OCI-LY3 (cell line): ENCODE results near the gene GSTO2.

ENCODE experiments used
- H2AFZ ChIP-seq: fragments of 200-600, 300-600 bp; shearing (Covaris generic); 2 replicates; pipeline ENCODE4 v1.6.0; 2014; ENCODE audit warnings: antibody characterized with exemption, low read depth, low read length
- H3K27ac ChIP-seq: fragments of 200-600, 300-600 bp; sonication (generic); 2 replicates; pipeline ENCODE4 v1.5.1; 2014; ENCODE audit warnings: mild to moderate bottlenecking, low read length, moderate library complexity, mixed read lengths
- H3K27me3 ChIP-seq: fragments of 200-600, 300-600 bp; sonication (generic); 2 replicates; pipeline ENCODE4 v1.6.1; 2014; ENCODE audit warnings: low read depth, low read length, mixed read lengths
- H3K36me3 ChIP-seq: fragments of 200-600, 300-600 bp; sonication (generic); replicated peaks from 2 replicates; pipeline ENCODE3; 2014; ENCODE audit warnings: low read depth, low read length, mixed read lengths
- H3K4me1 ChIP-seq: fragments of 300-600, 200-600 bp; sonication (generic); 2 replicates; pipeline ENCODE4 v1.6.1; 2014; ENCODE audit warnings: low read length, mixed read lengths
- H3K4me2 ChIP-seq: fragments of 200-600, 300-600 bp; sonication (generic); 2 replicates; pipeline ENCODE4 v1.6.1; 2014; ENCODE audit warnings: low read length, mixed read lengths
- H3K4me3 ChIP-seq: fragments of 300-600, 200-600 bp; sonication (generic); 2 replicates; pipeline ENCODE4 v1.5.1; 2014; ENCODE audit warnings: antibody characterized with exemption, mild to moderate bottlenecking, low read length, moderate library complexity
- H3K79me2 ChIP-seq: fragments of 300-600, 200-600 bp; shearing (Covaris generic); 2 replicates; pipeline ENCODE4 v1.6.1; 2014; ENCODE audit warnings: mild to moderate bottlenecking, low read length, mixed read lengths
- H3K9ac ChIP-seq: fragments of 300-600, 200-600 bp; shearing (Covaris generic); 2 replicates; pipeline ENCODE4 v1.6.0; 2014; ENCODE audit warnings: mild to moderate bottlenecking, low read length, moderate library complexity
- H3K9me3 ChIP-seq: fragments of 200-600, 300-600 bp; shearing (Covaris generic); 2 replicates; pipeline ENCODE4 v1.6.1; 2014; ENCODE audit warnings: low read length, mixed read lengths; ENCODE audit not compliant: insufficient read depth
- H4K20me1 ChIP-seq: fragments of 200-600, 300-600 bp; sonication (generic); 2 replicates; pipeline ENCODE4 v1.6.1; 2016; ENCODE audit warnings: low read length, mixed read lengths; ENCODE audit not compliant: insufficient read depth
- CTCF ChIP-seq: fragments of 200-600, 300-600 bp; sonication (generic); IDR thresholded peaks from 2 replicates; pipeline ENCODE4 v1.5.1; 2014; ENCODE audit warnings: antibody characterized with exemption, low read length, low read depth
- EZH2phosphoT487 ChIP-seq: fragments of 200-600 bp; shearing (Covaris generic); IDR thresholded peaks from 2 replicates; pipeline ENCODE4 v1.6.1; 2018; ENCODE audit warnings: antibody characterized with exemption, mixed run types, low read depth

Gene GSTO2

GRCh38 chr10:104274762-104275721 is 6.1 kb downstream of the GSTO2 start:
- H3K27ac ChIP-seq: no peak overlapping the region
- TF ChIP-seq EZH2phosphoT487: no peak
- peak; percentile 38 for TF ChIP-seq CTCF
- no peaks in the 10 kb centered on the region for H3K9me3 ChIP-seq
- no peaks in the 10 kb centered on the region for H3K79me2 ChIP-seq
- H3K4me3 ChIP-seq: peak overlapping the region; percentile 47
- H3K4me1 ChIP-seq: no peaks in the 10 kb centered on the region
- no peak overlapping the region for H3K9ac ChIP-seq
- H2AFZ ChIP-seq: 0 out of 2 replicates have a peak overlapping the region, but pooled peaks have one; percentile 57
- no peaks in the 10 kb centered on the region for H3K27me3 ChIP-seq
- peak overlapping the region; percentile 58 for H3K4me2 ChIP-seq
- H3K36me3 ChIP-seq: no peaks in the 10 kb centered on the region
- no peaks in the 10 kb centered on the region for H4K20me1 ChIP-seq

GRCh38 chr10:104276192-104276591 is 7.2 kb downstream of the GSTO2 start:
- no peaks in the 10 kb centered on the region for H3K27me3 ChIP-seq
- no peak overlapping the region for H2AFZ ChIP-seq
- H3K36me3 ChIP-seq: no peaks in the 10 kb centered on the region
- H3K9ac ChIP-seq: no peak overlapping the region
- no peak overlapping the region for H3K4me2 ChIP-seq
- no peaks in the 10 kb centered on the region for H4K20me1 ChIP-seq
- TF ChIP-seq EZH2phosphoT487: no peak
- TF ChIP-seq CTCF: no peak
- no peaks in the 10 kb centered on the region for H3K9me3 ChIP-seq
- H3K4me3 ChIP-seq: no peak overlapping the region
- no peaks in the 10 kb centered on the region for H3K4me1 ChIP-seq
- H3K27ac ChIP-seq: no peak overlapping the region
- H3K79me2 ChIP-seq: no peaks in the 10 kb centered on the region

- Histone ChIP-seq H4K20me1 (no peaks in the 10 kb centered on the region), H3K79me2 (no peaks in the 10 kb centered on the region), H3K4me2 (no peak overlapping the region), H3K9me3 (no peaks in the 10 kb centered on the region), H3K27me3 (no peaks in the 10 kb centered on the region), H2AFZ (no peak overlapping the region), H3K4me1 (no peaks in the 10 kb centered on the region), H3K36me3 (no peaks in the 10 kb centered on the region), H3K27ac (no peak overlapping the region), H3K9ac (no peak overlapping the region), H3K4me3 (no peak overlapping the region)
- TF ChIP-seq EZH2phosphoT487 (no peak), CTCF (no peak)
Measured at GRCh38 chr10:104277785-104278184, 8.8 kb downstream of the GSTO2 start.

GRCh38 chr10:104279550-104280259 is 10.7 kb downstream of the GSTO2 start:
- Histone ChIP-seq H3K9ac (no peak overlapping the region), H3K4me2 (no peak overlapping the region), H3K4me1 (no peaks in the 10 kb centered on the region), H2AFZ (no peak overlapping the region), H3K27me3 (no peaks in the 10 kb centered on the region), H3K36me3 (no peaks in the 10 kb centered on the region), H3K27ac (no peak overlapping the region), H3K4me3 (no peak overlapping the region), H3K79me2 (no peaks in the 10 kb centered on the region), H4K20me1 (no peaks in the 10 kb centered on the region), H3K9me3 (no peaks in the 10 kb centered on the region)
- TF ChIP-seq CTCF (no peak), EZH2phosphoT487 (no peak)
